ENCODE data around the gene TEX2.

DNA sequence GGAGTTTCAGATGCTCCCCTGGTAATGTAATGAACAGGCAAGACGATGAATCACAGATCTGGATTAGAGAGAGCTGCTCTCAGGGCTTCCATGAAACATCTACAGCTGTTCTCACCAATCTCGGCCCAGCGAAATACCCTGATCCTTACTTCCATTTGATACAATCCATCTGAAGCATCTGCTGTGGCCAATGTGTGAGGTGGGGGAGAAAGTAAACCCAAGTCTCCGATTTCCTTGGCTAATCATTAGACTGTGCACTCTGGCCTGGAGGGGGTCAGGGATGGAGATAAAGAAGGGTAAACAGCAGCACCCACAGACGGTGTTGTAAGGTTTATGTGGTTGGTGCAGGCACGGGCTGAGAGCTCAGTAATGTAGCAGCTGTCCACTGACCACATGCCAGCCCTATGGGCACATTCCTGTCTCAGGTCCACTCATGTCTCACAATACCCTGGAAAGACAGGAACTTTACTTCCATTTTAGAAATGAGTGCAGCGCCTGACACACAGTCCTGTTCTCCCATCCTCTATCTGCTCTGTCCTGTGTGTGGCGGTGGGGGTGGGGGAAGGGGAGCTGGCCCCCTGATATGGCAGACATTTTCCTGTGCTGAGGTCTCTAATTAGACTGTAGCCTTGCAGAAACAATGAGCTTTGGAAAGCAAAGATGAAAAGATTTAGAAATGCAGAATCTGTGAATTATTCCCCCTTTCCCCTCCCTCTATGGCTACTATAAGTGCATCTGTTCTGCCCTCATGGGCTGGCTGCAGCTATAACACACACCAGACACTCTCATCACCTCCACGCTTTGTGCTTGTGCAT lies 84.8 kb downstream of the TEX2 start:
- no peak for TF ChIP-seq CTCF (optimal IDR thresholded peaks at IDR 0.05 in 1 of 3, IDR thresholded peaks at IDR 0.05 in 1 of 3, conservative IDR thresholded peaks at IDR 0.05 in 1 of 3; ENCODE audit: extremely low read depth in 1 of 3, insufficient read depth in 2 of 3, low read length in 3 of 3)
- TF ChIP-seq EZH2 (IDR thresholded peaks at IDR 0.05; ENCODE audit: low read length) = no peak

Data from keratinocyte (primary cell).